HUES48 (cell line): Measurements from ENCODE around the gene LMCD1.

ENCODE experiments used
- H3K27ac ChIP-seq: one replicate; pipeline ENCODE4 v1.7.0; 2013; ENCODE audit warnings: low read depth, low read length, inconsistent platforms
- H3K27me3 ChIP-seq: 2 replicates; pipeline ENCODE4 v1.6.1; 2013; ENCODE audit warnings: mild to moderate bottlenecking, low read length; ENCODE audit not compliant: control insufficient read depth, insufficient read depth
- H3K36me3 ChIP-seq: 2 replicates; pipeline ENCODE4 v1.6.1; 2013; ENCODE audit warnings: low read length; ENCODE audit not compliant: control insufficient read depth, insufficient read depth
- H3K4me1 ChIP-seq: 2 replicates; pipeline ENCODE4 v1.6.1; 2013; ENCODE audit warnings: mild to moderate bottlenecking, low read length; ENCODE audit not compliant: control insufficient read depth, insufficient read depth
- H3K4me3 ChIP-seq: 2 replicates; pipeline ENCODE4 v1.5.1; 2013; ENCODE audit warnings: mild to moderate bottlenecking, low read depth, low read length
- H3K9ac ChIP-seq: 2 replicates; pipeline ENCODE4 v1.6.1; 2013; ENCODE audit warnings: mild to moderate bottlenecking, low read depth, low read length, moderate library complexity
- H3K9me3 ChIP-seq: 2 replicates; pipeline ENCODE4 v1.6.1; 2013; ENCODE audit warnings: low read length; ENCODE audit not compliant: control insufficient read depth, insufficient read depth

The LMCD1 gene

DNA sequence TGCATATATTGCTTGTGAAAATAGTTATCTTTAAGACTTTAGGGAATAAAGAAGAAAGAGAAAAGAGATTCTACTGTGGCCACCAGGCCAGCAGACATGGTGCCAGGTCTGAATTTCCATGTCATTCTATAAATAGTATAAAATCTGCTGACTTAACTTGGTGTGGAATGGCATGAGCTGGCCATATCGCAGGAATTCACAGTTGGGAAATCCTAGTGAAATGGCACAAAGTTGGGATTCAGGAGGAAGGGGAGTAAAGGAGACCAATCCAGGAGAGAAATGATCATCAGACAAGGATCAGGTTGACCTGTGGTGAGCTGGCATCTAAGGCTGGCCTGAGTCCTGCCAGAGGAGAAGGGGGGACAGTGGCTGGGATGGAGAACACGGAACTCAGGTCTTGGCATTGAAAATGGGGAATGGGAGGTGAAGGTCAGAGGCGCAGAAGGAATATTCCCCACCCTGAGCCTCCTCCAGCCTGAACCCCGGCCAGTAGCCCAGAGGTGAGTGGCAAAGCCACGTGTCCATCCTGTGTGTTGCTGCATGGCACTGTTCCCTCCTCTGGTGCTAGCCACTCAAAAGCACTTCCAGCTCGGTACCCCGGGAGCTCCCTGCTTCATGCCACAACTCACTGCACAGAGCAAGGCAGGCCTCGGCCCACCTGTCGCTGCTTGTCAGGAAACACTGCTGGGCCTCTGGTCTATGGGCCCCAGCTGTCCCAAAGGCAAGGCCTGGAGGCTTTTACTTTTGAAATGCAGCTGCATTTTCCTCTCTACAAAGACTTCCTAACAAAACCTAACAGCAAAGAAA, 91.6 kb downstream of the LMCD1 start:
- H3K36me3 ChIP-seq: no peaks in the 10 kb centered on the region
- no peaks in the 10 kb centered on the region for H3K27me3 ChIP-seq
- no peak overlapping the region for H3K27ac ChIP-seq
- H3K4me1 ChIP-seq: no peaks in the 10 kb centered on the region
- no peak overlapping the region for H3K4me3 ChIP-seq
- no peak overlapping the region for H3K9ac ChIP-seq
- no peaks in the 10 kb centered on the region for H3K9me3 ChIP-seq

DNA sequence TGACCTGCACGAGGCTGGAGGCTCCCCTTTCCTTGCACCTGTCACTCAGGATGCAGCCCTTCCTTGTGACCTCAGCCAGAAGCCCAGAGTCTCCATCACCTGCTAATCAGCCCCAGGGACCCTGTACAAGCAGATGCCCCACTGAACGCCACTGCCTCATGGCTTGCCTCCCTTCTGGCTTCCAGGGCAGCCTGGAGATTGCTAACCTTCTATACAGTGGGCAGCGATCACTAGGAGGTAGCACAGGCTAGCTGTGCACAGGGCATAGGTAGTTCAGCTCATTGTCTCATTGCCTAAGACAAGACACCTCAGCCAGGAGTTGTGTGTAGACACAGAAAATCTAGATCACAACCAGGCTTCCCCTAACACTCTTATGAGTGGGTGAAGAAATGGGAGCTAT, 93.6 kb downstream of the LMCD1 start:
- no peak overlapping the region for H3K4me3 ChIP-seq
- no peaks in the 10 kb centered on the region for H3K36me3 ChIP-seq
- no peak overlapping the region for H3K9ac ChIP-seq
- no peaks in the 10 kb centered on the region for H3K9me3 ChIP-seq
- no peaks in the 10 kb centered on the region for H3K4me1 ChIP-seq
- H3K27me3 ChIP-seq: no peaks in the 10 kb centered on the region
- H3K27ac ChIP-seq: no peak overlapping the region

DNA sequence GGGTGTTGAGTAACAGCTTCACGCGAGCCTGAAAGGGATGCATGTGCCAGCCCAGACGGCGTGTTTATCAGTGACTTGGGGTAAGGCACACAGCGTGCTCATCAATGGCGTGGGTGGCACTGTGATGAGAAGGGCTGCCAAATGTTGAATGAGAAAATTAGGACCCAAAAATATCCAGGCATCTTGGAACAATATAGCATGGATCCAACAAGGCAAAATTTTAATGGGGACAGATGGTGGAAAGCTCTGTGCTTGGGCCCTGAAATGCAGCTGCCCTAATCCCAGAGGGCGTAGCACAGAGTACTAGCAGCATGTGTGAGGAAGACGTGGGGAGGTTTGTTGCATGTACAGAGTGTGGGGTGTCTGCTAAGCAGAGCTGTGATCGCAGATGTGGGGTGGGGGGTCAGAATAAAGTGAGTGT, 94.1 kb downstream of the LMCD1 start:
- no peaks in the 10 kb centered on the region for H3K27me3 ChIP-seq
- no peaks in the 10 kb centered on the region for H3K4me1 ChIP-seq
- H3K9ac ChIP-seq: no peak overlapping the region
- no peaks in the 10 kb centered on the region for H3K9me3 ChIP-seq
- no peak overlapping the region for H3K4me3 ChIP-seq
- no peak overlapping the region for H3K27ac ChIP-seq
- H3K36me3 ChIP-seq: no peaks in the 10 kb centered on the region

DNA sequence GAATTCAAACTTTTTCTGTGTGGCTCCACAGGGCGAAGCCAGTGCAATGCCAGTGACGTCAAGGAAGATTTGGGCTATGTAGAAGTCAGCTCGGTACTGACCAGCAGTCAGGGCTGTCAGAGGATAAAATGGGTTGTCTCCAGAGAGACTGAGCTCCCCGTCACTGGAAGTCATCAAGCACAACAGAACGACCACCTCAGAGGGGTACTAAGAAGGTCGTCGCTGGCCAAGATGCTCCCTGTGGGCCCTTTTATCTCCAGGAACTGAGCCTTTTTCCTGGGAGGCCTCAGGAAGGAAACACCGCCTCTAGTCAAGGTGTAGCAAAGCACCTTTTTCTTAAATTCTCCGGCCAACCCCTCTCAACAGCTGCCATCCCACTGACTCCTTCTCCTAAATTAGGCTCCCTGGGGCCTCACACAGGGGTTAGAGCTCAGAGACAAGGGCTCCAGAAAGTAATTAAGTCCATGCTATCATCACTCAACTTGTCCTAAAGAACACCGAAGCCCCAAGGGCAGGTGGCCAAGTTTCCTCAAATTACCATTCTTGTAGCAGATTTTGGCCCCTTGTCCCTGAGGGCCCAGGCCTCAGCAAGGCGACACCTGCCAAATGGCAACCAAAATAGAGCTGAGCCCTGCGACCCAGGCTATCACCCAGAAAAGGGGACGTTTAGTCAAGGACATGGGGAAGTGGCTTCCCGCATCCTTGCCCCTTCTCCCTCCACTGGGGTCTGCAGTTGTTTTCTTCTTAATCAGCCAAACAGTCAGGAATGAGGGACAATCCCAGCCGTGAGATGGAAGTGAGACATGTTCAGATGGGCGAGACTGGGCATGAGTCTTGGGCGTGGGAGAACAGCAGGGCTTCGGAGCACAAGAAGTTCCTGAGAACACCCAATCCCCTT, 94.9 kb downstream of the LMCD1 start:
- Histone ChIP-seq H3K9ac (no peak overlapping the region), H3K27ac (no peak overlapping the region), H3K4me1 (no peaks in the 10 kb centered on the region), H3K9me3 (no peaks in the 10 kb centered on the region), H3K27me3 (no peaks in the 10 kb centered on the region), H3K4me3 (no peak overlapping the region), H3K36me3 (no peaks in the 10 kb centered on the region)

DNA sequence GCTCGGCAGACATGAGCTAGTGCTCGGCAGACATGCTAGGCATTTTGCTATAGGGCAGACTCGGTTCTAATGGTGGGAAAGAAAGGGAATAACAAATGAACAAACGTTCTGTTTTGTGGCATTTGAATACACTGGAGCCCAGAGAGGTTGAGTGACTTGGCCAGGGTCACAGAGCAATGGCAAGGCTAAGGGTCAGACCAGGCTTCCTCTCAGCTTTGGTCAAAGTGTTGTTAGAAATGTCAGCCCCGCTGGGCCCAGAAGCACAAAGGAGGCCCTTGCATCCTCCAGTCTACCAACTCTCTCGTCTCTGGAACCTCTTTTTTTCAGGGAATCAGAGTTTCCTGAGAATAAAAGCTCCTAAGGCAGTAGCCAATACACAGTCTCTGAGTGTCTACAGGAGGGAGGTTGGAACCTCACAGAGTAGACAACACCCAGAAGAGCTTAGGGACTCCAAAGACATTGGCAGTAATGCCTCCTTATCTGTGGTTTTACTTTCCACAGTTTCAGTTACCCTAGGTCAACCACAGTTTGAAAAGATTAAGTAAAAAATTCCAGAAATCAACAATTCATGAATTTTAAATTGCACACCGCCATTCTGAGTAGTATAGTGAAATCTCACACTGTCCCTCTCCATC, 95.7 kb downstream of the LMCD1 start:
- H3K4me1 ChIP-seq: no peaks in the 10 kb centered on the region

DNA sequence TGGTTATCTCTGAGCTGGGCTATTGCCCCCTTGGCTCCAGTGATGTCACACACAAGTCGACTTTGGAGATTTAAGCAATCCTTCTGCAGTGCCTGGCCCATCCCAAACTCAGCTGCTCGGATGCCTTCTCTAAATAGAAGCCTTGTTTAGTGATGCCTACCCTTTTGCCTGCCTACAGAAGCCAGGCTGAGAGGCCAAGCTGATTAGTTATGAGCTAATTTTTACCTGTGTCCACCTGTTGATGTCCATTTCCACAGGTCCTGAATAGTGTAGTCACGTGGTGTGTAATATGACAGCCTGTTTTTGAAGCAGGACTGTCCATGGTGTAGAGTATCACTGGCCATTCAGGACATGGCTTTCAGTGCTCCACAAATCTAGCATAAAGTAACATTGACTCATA, 97.5 kb downstream of the LMCD1 start:
- Histone ChIP-seq H3K27ac (no peak overlapping the region), H3K36me3 (no peaks in the 10 kb centered on the region), H3K4me3 (no peak overlapping the region), H3K27me3 (no peaks in the 10 kb centered on the region), H3K9me3 (no peaks in the 10 kb centered on the region), H3K4me1 (no peaks in the 10 kb centered on the region), H3K9ac (no peak overlapping the region)

More for the DNA sequence above, 95.7 kb downstream of the LMCD1 start:
- Histone ChIP-seq H3K36me3 (no peaks in the 10 kb centered on the region), H3K27me3 (no peaks in the 10 kb centered on the region), H3K9ac (no peak overlapping the region), H3K27ac (no peak overlapping the region), H3K9me3 (no peaks in the 10 kb centered on the region), H3K4me3 (no peak overlapping the region)

DNA sequence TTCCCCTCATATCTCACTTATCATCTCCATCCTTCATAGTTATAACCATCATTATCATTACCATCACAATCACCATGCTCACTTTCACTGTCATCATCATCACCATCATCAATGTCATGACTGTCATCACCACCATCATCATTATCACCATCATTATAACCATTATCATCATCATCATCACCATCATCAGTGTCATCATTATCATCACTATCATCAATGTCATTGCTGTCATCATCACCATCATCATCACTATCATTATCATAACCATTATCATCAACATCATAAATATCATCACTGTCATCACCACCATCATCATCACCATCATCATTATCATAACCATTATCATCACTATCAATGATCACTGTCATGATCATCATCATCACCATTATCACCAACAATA, 98.8 kb downstream of the LMCD1 start:
- H3K4me1 ChIP-seq: no peaks in the 10 kb centered on the region
- H3K36me3 ChIP-seq: no peaks in the 10 kb centered on the region
- no peak overlapping the region for H3K9ac ChIP-seq
- H3K27me3 ChIP-seq: no peaks in the 10 kb centered on the region
- H3K27ac ChIP-seq: no peak overlapping the region
- no peaks in the 10 kb centered on the region for H3K9me3 ChIP-seq
- no peak overlapping the region for H3K4me3 ChIP-seq

DNA sequence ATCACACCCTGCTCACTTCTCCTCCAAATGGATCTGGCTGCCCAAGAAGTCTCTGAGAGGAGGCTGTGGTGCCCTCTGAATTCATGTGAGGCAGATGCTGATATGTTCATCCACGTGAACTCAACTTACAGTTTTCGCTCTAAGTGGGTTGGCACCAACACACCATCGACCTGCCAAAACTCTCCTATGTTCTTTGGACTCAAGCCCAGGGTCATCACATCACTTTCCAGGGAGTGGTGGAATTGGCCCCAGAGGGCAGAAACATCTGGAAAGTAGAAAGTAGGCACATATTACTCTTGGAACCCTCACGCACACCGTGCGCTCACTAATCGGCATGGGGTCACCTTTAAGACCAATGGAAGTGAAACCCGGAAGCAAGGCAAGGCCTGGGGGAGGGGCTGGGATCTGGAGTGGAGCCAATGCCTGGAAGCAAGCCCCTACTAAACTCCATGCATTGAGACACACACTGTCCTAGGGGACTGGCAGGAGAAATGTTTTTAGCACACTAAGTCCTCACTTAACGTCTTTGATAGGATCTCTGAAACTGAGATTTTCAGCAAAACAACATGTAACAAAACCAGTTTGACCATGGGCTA, 101.6 kb downstream of the LMCD1 start:
- Histone ChIP-seq H3K36me3 (no peaks in the 10 kb centered on the region), H3K9ac (no peak overlapping the region), H3K4me3 (no peak overlapping the region), H3K9me3 (no peaks in the 10 kb centered on the region), H3K4me1 (no peaks in the 10 kb centered on the region), H3K27me3 (no peaks in the 10 kb centered on the region), H3K27ac (no peak overlapping the region)

DNA sequence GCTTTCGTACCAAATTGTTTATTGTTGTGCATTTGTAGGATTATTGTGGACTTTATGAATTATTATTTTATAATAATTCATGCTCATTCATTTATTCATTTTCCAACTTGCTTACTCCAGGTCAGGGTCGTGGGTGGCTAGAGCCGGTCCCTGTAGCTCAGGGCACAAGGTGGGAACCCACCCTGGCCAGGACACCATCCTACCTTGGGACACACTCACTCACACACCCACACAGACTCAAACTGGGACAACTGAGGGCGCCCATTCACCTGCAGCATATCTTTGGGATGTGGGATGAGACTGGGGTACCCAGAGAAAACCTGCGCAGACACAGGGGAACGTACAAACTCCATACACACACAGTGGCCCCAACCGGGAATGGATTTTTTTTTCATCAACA, 102.4 kb downstream of the LMCD1 start:
- H3K36me3 ChIP-seq: no peaks in the 10 kb centered on the region
- no peak overlapping the region for H3K9ac ChIP-seq
- H3K9me3 ChIP-seq: no peaks in the 10 kb centered on the region
- no peak overlapping the region for H3K4me3 ChIP-seq
- H3K27ac ChIP-seq: no peak overlapping the region
- H3K4me1 ChIP-seq: no peaks in the 10 kb centered on the region
- no peaks in the 10 kb centered on the region for H3K27me3 ChIP-seq

DNA sequence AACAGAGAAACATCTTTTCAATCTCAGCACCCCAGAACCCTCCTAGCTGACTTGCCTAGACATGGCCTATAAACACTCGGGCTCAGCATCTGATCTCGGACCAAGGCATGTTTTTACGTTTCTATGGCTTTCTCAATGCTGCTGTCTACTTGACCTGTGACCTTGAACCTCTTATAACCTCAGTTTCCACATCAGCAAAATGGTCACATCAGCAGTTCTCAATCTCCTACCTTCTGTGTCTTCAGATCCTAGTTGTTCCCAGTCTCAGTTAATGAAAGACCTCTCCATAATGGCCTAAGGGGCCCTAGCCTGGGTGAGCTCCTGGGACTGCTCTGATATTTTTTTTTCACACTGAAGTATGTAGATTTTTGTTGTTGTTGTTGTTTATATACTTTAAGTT, 103.4 kb downstream of the LMCD1 start:
- H3K4me1 ChIP-seq: no peaks in the 10 kb centered on the region
- no peaks in the 10 kb centered on the region for H3K9me3 ChIP-seq
- H3K27me3 ChIP-seq: no peaks in the 10 kb centered on the region
- no peak overlapping the region for H3K27ac ChIP-seq
- H3K9ac ChIP-seq: no peak overlapping the region
- no peak overlapping the region for H3K4me3 ChIP-seq
- no peaks in the 10 kb centered on the region for H3K36me3 ChIP-seq
